H1 (cell line): Measurements from ENCODE around the gene TMTC2. TPM values are rescaled to one million over a fixed set of nuclear protein-coding genes. Genes with fewer than 3 reads are reported as not detected.

Experiments
- CTCF ChIA-PET: fragments of 300-600 bp; sonication (Branson Sonifier 250); formaldehyde crosslinking; loops from one replicate; lab custom pipeline; 2021; ENCODE audit not compliant: partially characterized antibody; lab: Charles Lee
- POLR2A ChIA-PET: fragments of 300-600 bp; sonication (Branson Sonifier 250); formaldehyde crosslinking; loops from one replicate; lab custom pipeline; 2021; ENCODE audit warnings: inconsistent platforms; ENCODE audit not compliant: partially characterized antibody; lab: Charles Lee
- DNase-seq, 2 experiments: peaks; one replicate each; pipeline versions ENCODE4 v3.0.0 to v3.0.0-alpha.2; 2010 to 2022; ENCODE audit warnings: low spot score in 2 of 2, low read depth in 1 of 2, mixed read lengths in 1 of 2
- FAIRE-seq: peaks from 2 replicates; lab custom pipeline; 2011; peaks lifted over from hg19 to GRCh38; lab: Jason Lieb, UNC
- H2AFZ ChIP-seq: 2 replicates; pipeline ENCODE4 v1.8.1; 2012; ENCODE audit warnings: low read length, inconsistent platforms
- H2AK5ac ChIP-seq: 2 replicates; pipeline ENCODE4 v1.6.1; 2013; ENCODE audit warnings: low read depth, low read length
- H2BK120ac ChIP-seq: replicated peaks from 2 replicates; pipeline ENCODE3; 2013; ENCODE audit warnings: low read depth, low read length, inconsistent platforms
- H2BK12ac ChIP-seq: 2 replicates; pipeline ENCODE4 v1.6.1; 2013; ENCODE audit warnings: low read depth, low read length
- H2BK15ac ChIP-seq: 2 replicates; pipeline ENCODE4 v1.6.1; 2013; ENCODE audit warnings: low read length
- H2BK20ac ChIP-seq: 2 replicates; pipeline ENCODE4 v1.6.1; 2013; ENCODE audit warnings: low read length
- H2BK5ac ChIP-seq: 2 replicates; pipeline ENCODE4 v1.6.1; 2013; ENCODE audit warnings: low read depth, low read length
- H3K14ac ChIP-seq: 2 replicates; pipeline ENCODE4 v1.6.1; 2013; ENCODE audit warnings: inconsistent platforms; ENCODE audit not compliant: insufficient read length
- H3K18ac ChIP-seq: 2 replicates; pipeline ENCODE4 v1.6.1; 2013; ENCODE audit warnings: low read length; ENCODE audit errors: extremely low read depth
- H3K23ac ChIP-seq: 2 replicates; pipeline ENCODE4 v1.6.1; 2013; ENCODE audit warnings: inconsistent platforms; ENCODE audit not compliant: insufficient read length
- H3K23me2 ChIP-seq: 2 replicates; pipeline ENCODE4 v1.6.1; 2013; ENCODE audit warnings: low read depth, low read length
- H3K27ac ChIP-seq: 2 replicates; pipeline ENCODE4 v1.6.1; 2011; ENCODE audit warnings: low read depth, low read length, inconsistent platforms
- H3K27me3 ChIP-seq, 4 experiments: replicated peaks in 1 of 4; 1 replicate in 1 of 4; 2 replicates in 3 of 4; pipeline versions ENCODE4 v1.6.1 to v1.8.1; 2011 to 2013; ENCODE audit warnings: low read length in 3 of 4, mild to moderate bottlenecking in 3 of 4, inconsistent platforms in 2 of 4, mixed read lengths in 2 of 4, moderate library complexity in 1 of 4; ENCODE audit not compliant: control insufficient read depth in 3 of 4, insufficient read depth in 3 of 4; ENCODE audit errors: extremely low read depth in 1 of 4
- H3K36me3 ChIP-seq, 4 experiments: 2 replicates each; pipeline versions ENCODE4 v1.6.1 to v1.8.1; 2011 to 2013; ENCODE audit warnings: mild to moderate bottlenecking in 4 of 4, low read length in 3 of 4, moderate library complexity in 2 of 4, control low read depth in 1 of 4, inconsistent platforms in 1 of 4; ENCODE audit not compliant: insufficient read depth in 4 of 4, control insufficient read depth in 2 of 4
- H3K4ac ChIP-seq: replicated peaks from 2 replicates; pipeline ENCODE3; 2013; ENCODE audit warnings: low read length, low read depth, mixed read lengths, inconsistent platforms; ENCODE audit not compliant: insufficient read length
- H3K4me1 ChIP-seq, 4 experiments: replicated peaks in 1 of 4; 1 replicate in 1 of 4; 2 replicates in 3 of 4; pipeline versions ENCODE4 v1.6.1 to v1.8.1; 2011 to 2013; ENCODE audit warnings: low read length in 3 of 4, inconsistent platforms in 2 of 4, mixed read lengths in 1 of 4; ENCODE audit not compliant: insufficient read depth in 4 of 4, control insufficient read depth in 3 of 4
- H3K4me2 ChIP-seq, 2 experiments: 2 replicates each; pipeline versions ENCODE4 v1.6.1 to v1.8.1; 2011 to 2013; ENCODE audit warnings: low read depth in 2 of 2, low read length in 2 of 2, control low read depth in 1 of 2, inconsistent platforms in 1 of 2, mild to moderate bottlenecking in 1 of 2; ENCODE audit not compliant: insufficient read depth in 1 of 2
- H3K4me3 ChIP-seq, 4 experiments: fragments of 200-600, 300-600 bp in 1 of 4; sonication (generic), shearing (Covaris generic), sonication (Bioruptor Twin) in 1 of 4; 2 replicates each; pipeline versions ENCODE4 v1.5.1 to v1.8.1; 2011 to 2016; ENCODE audit warnings: low read length in 4 of 4, low read depth in 3 of 4, control low read depth in 2 of 4, inconsistent platforms in 2 of 4, mild to moderate bottlenecking in 2 of 4, mixed read lengths in 1 of 4, moderate library complexity in 1 of 4; ENCODE audit not compliant: insufficient read depth in 2 of 4; ENCODE audit errors: extremely low read depth in 1 of 4
- H3K56ac ChIP-seq: replicated peaks from 2 replicates; pipeline ENCODE3; 2013; ENCODE audit warnings: low read depth, mild to moderate bottlenecking, mixed read lengths, low read length, inconsistent platforms; ENCODE audit not compliant: insufficient read length
- H3K79me1 ChIP-seq: 2 replicates; pipeline ENCODE4 v1.6.1; 2013; ENCODE audit warnings: low read depth, low read length, control low read depth
- H3K79me2 ChIP-seq, 2 experiments: 2 replicates each; pipeline versions ENCODE4 v1.6.1 to v1.8.1; 2012 to 2013; ENCODE audit warnings: low read length in 2 of 2, mild to moderate bottlenecking in 2 of 2, inconsistent platforms in 1 of 2; ENCODE audit not compliant: insufficient read depth in 2 of 2, control insufficient read depth in 1 of 2
- H3K9ac ChIP-seq, 4 experiments: replicated peaks in 1 of 4; 1 replicate in 1 of 4; 2 replicates in 3 of 4; pipeline versions ENCODE4 v1.6.1 to v1.8.1; 2011 to 2013; ENCODE audit warnings: low read depth in 3 of 4, low read length in 3 of 4, control low read depth in 2 of 4, mild to moderate bottlenecking in 2 of 4, moderate library complexity in 2 of 4, inconsistent platforms in 1 of 4; ENCODE audit errors: extremely low read depth in 1 of 4
- H3K9me3 ChIP-seq, 2 experiments: 2 replicates each; pipeline versions ENCODE4 v1.6.1 to v1.8.1; 2012 to 2013; ENCODE audit warnings: mild to moderate bottlenecking in 2 of 2, moderate library complexity in 2 of 2, control low read depth in 1 of 2, inconsistent platforms in 1 of 2, low read depth in 1 of 2, low read length in 1 of 2, mixed read lengths in 1 of 2; ENCODE audit not compliant: insufficient read depth in 2 of 2
- H4K20me1 ChIP-seq, 2 experiments: replicated peaks in 1 of 2; 2 replicates each; pipeline versions ENCODE3 to v1.8.1; 2011 to 2013; ENCODE audit warnings: inconsistent platforms in 2 of 2, low read length in 2 of 2, mild to moderate bottlenecking in 1 of 2; ENCODE audit not compliant: insufficient read depth in 2 of 2, control insufficient read depth in 1 of 2
- H4K5ac ChIP-seq: 2 replicates; pipeline ENCODE4 v1.6.1; 2013; ENCODE audit warnings: low read length, low read depth, mixed read lengths, inconsistent platforms; ENCODE audit not compliant: insufficient read length
- H4K8ac ChIP-seq: 2 replicates; pipeline ENCODE4 v1.8.0; 2013; ENCODE audit warnings: mild to moderate bottlenecking, moderate library complexity, low read length, inconsistent platforms; ENCODE audit not compliant: insufficient read depth; ENCODE audit errors: extremely low read depth
- H4K91ac ChIP-seq: replicated peaks from 2 replicates; pipeline ENCODE3; 2013; ENCODE audit warnings: low read length, mixed read lengths, inconsistent platforms; ENCODE audit not compliant: insufficient read length
- CTCF ChIP-seq, 3 experiments: IDR thresholded peaks; 1 replicate in 2 of 3; 2 replicates in 1 of 3; pipeline versions ENCODE4 v1.5.1 to v1.6.1; 2011; ENCODE audit warnings: low read length in 3 of 3, mild to moderate bottlenecking in 3 of 3, inconsistent platforms in 2 of 3, low read depth in 1 of 3, moderate library complexity in 1 of 3; ENCODE audit not compliant: insufficient read depth in 1 of 3; ENCODE audit errors: control extremely low read depth in 1 of 3
- SP2 ChIP-seq: IDR thresholded peaks from 2 replicates; pipeline ENCODE4 v1.6.1; 2012; ENCODE audit warnings: mild to moderate bottlenecking, low read length, inconsistent platforms
- ZNF274 ChIP-seq: IDR thresholded peaks from 2 replicates; pipeline ENCODE4 v1.7.0; 2012; ENCODE audit warnings: low read length, borderline replicate concordance; ENCODE audit errors: extremely low read depth
- WGBS, 2 experiments: shearing (Covaris generic) in 1 of 2; methylation state at CpG; one replicate each; pipeline versions ENCODE4 v1.1.6 to v1.1.7; 2013 to 2015; ENCODE audit warnings: low lambda C conversion rate in 2 of 2, mixed read lengths in 2 of 2, inconsistent platforms in 1 of 2, low coverage in 1 of 2, missing lambda C conversion rate in 1 of 2; ENCODE audit not compliant: insufficient replicate concordance in 2 of 2, insufficient coverage in 1 of 2, insufficient read length in 1 of 2; ENCODE audit errors: extremely low coverage in 1 of 2, missing lambda C conversion rate in 1 of 2; 5-methylcytosine and 5-hydroxymethylcytosine counted together
- polyA plus RNA-seq, 7 experiments: library from polyadenylated mRNA; depleted of rRNA in 3 of 7; stranded (reverse) in 5 of 7; unstranded in 2 of 7; fragments of >200 nt in 5 of 7; fragments of 200-250 nt in 2 of 7; gene quantifications; 1 replicate in 5 of 7; 2 replicates in 1 of 7; 4 replicates in 1 of 7; pipeline versions ENCODE4 v1.2.1 to v1.2.3, GENCODE V29; 2011 to 2013; ENCODE audit warnings: missing spikeins in 2 of 7, mixed read lengths in 2 of 7
- total RNA-seq: library from RNA; stranded (reverse); fragmentation: NEBNext Ultra II Directional; extraction: Animal tissue kit (Norgen Biotek cat#: 25700); gene quantifications from 2 replicates; pipeline ENCODE4 v1.2.1, GENCODE V29; 2021
- TF ChIP-seq, protein P1 (sequence below): IDR thresholded peaks from 2 replicates; pipeline ENCODE4 v1.6.1; 2012; ENCODE audit warnings: low read length, inconsistent platforms

TMTC2 gene
- total and polyA plus RNA-seq, 2 of the 8 experiments (the other 6 are each of a cell fraction or from before 2014, with no cell fraction given): 2.3 to 3.9 TPM

GRCh38 chr12:83110424-83110823, 423.7 kb downstream of the TMTC2 start:
- CTCF ChIA-PET: no interaction called here

More at GRCh38 chr12:83110424-83110823, 423.7 kb downstream of the TMTC2 start:
- Histone ChIP-seq H3K9ac (no peak overlapping the region), H3K36me3 (no peaks in the 10 kb centered on the region), H2BK5ac (no peak overlapping the region), H2AK5ac (no peak overlapping the region), H3K4me2 (no peak overlapping the region), H3K27me3 (no peaks in the 10 kb centered on the region), H3K23me2 (no peaks in the 10 kb centered on the region), H4K8ac (no peak overlapping the region), H3K23ac (no peak overlapping the region), H3K79me1 (no peaks in the 10 kb centered on the region), H3K79me2 (no peaks in the 10 kb centered on the region), H3K56ac (no peak overlapping the region), H4K20me1 (no peaks in the 10 kb centered on the region), H3K14ac (no peak overlapping the region), H3K4me1 (no peaks in the 10 kb centered on the region), H3K18ac (no peak overlapping the region), H3K4ac (no peak overlapping the region), H4K91ac (no peak overlapping the region), H3K9me3 (no peaks in the 10 kb centered on the region), H3K4me3 (no peak overlapping the region), H4K5ac (no peak overlapping the region), H2BK20ac (no peak overlapping the region), H2BK12ac (no peak overlapping the region), H2AFZ (no peak overlapping the region), H3K27ac (no peak overlapping the region), H2BK15ac (no peak overlapping the region), H2BK120ac (no peak overlapping the region)
- DNase-seq (no peak), FAIRE-seq (no peak)
- POLR2A ChIA-PET: no interaction called here
- WGBS, 2 experiments: 100% methylated on average over 1 of the region's 1 CpG; no CpG with 5 or more reads in 1 of the 2 experiments
- TF ChIP-seq, protein P1, sequence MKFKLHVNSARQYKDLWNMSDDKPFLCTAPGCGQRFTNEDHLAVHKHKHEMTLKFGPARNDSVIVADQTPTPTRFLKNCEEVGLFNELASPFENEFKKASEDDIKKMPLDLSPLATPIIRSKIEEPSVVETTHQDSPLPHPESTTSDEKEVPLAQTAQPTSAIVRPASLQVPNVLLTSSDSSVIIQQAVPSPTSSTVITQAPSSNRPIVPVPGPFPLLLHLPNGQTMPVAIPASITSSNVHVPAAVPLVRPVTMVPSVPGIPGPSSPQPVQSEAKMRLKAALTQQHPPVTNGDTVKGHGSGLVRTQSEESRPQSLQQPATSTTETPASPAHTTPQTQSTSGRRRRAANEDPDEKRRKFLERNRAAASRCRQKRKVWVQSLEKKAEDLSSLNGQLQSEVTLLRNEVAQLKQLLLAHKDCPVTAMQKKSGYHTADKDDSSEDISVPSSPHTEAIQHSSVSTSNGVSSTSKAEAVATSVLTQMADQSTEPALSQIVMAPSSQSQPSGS: no peak
- TF ChIP-seq CTCF (IDR thresholded peaks at IDR 0.05; ENCODE audit: control extremely low read depth in 1 of 3, insufficient read depth in 1 of 3, low read depth in 1 of 3, low read length in 3 of 3): no peak
- TF ChIP-seq ZNF274: no peak
- no peak for TF ChIP-seq SP2
